ENCODE results near the gene OTUD5.

The OTUD5 gene

GRCh38 chrX:48891402-48892288 lies 65.8 kb downstream of the OTUD5 start:
- CTCF ChIA-PET: interaction anchor here (0.5 to 1.6 kb wide), 12 partner anchors 9 to 293 kb away, joined by 3 to 9 read pairs (median 3); partner anchors contain the start of gene PCSK1N
- POLR2A ChIA-PET: interaction anchor here (1.0 to 1.9 kb wide), 6 partner anchors 12 to 215 kb away, joined by 4 to 10 read pairs (median 8); partner anchors contain the start of genes HDAC6 and SLC35A2
- Histone ChIP-seq H3K4me1 (ENCODE audit: control insufficient read depth, insufficient read depth, low read length) (no peaks in the 10 kb centered on the region), H3K36me3 (ENCODE audit: control insufficient read depth in 2 of 2, insufficient read depth in 1 of 2, low read length in 2 of 2) (peaks cover 6 to 29% of the 10 kb centered on the region in 2 experiments), H3K27ac (ENCODE audit: extremely low read depth, low read depth, low read length) (peak overlapping the region; percentile 46; the same call in 1 of the 2 replicates), H3K9me3 (ENCODE audit: control insufficient read depth, insufficient read depth, low read depth, low read length) (no peaks in the 10 kb centered on the region), H3K4me3 (ENCODE audit: low read depth, low read length) (peak overlapping the region; percentile 40)
- TF ChIP-seq ZNF514 (tag by site-specific recombination; IDR thresholded peaks at IDR 0.05): no peak
- TF ChIP-seq ZNF677 (tag by site-specific recombination; IDR thresholded peaks at IDR 0.05): no peak
- TF ChIP-seq ZNF324 (tag by site-specific recombination; IDR thresholded peaks at IDR 0.05): no peak
- TF ChIP-seq PATZ1 (tag by site-specific recombination; IDR thresholded peaks at IDR 0.05): peak; percentile 45; the same call in 1 of the 2 replicates
- peak; percentile 40; the same call in 1 of the 2 replicates for TF ChIP-seq ZNF629 (tag by site-specific recombination; IDR thresholded peaks at IDR 0.05)
- TF ChIP-seq ZNF214 (tag by site-specific recombination; IDR thresholded peaks at IDR 0.05; ENCODE audit: borderline replicate concordance): no peak
- no peak for TF ChIP-seq ZNF549 (tag by site-specific recombination; IDR thresholded peaks at IDR 0.05)
- TF ChIP-seq ZFHX2 (tag by site-specific recombination; conservative IDR thresholded peaks at IDR 0.05): 0 out of 2 replicates have a peak, but pooled peaks have one; percentile 16
- 0 out of 2 replicates have a peak, but pooled peaks have one; percentile 21 for TF ChIP-seq PRDM4 (tag by site-specific recombination; IDR thresholded peaks at IDR 0.05)
- TF ChIP-seq ZNF624 (tag by site-specific recombination; IDR thresholded peaks at IDR 0.05): no peak
- TF ChIP-seq, protein P1, sequence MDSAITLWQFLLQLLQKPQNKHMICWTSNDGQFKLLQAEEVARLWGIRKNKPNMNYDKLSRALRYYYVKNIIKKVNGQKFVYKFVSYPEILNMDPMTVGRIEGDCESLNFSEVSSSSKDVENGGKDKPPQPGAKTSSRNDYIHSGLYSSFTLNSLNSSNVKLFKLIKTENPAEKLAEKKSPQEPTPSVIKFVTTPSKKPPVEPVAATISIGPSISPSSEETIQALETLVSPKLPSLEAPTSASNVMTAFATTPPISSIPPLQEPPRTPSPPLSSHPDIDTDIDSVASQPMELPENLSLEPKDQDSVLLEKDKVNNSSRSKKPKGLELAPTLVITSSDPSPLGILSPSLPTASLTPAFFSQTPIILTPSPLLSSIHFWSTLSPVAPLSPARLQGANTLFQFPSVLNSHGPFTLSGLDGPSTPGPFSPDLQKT (IDR thresholded peaks at IDR 0.05; ENCODE audit: borderline replicate concordance, low read depth, low read length): no peak
- no peak for TF ChIP-seq ZNF416 (tag by site-specific recombination; IDR thresholded peaks at IDR 0.05)
- TF ChIP-seq ZNF292 (tag by site-specific recombination; IDR thresholded peaks at IDR 0.05; ENCODE audit: borderline replicate concordance, low read depth): no peak
- TF ChIP-seq ZNF843 (tag by site-specific recombination; IDR thresholded peaks at IDR 0.05): no peak
- no peak for TF ChIP-seq ZNF518A (tag by site-specific recombination; conservative IDR thresholded peaks at IDR 0.05; ENCODE audit: low read depth)
- TF ChIP-seq ZNF221 (tag by site-specific recombination; IDR thresholded peaks at IDR 0.05; ENCODE audit: borderline replicate concordance): no peak
- TF ChIP-seq RBAK (tag by site-specific recombination; IDR thresholded peaks at IDR 0.05): no peak
- TF ChIP-seq ZEB2 (tag by site-specific recombination; IDR thresholded peaks at IDR 0.05): 0 out of 2 replicates have a peak, but pooled peaks have one; percentile 49
- 0 out of 2 replicates have a peak, but pooled peaks have one; percentile 78 for TF ChIP-seq HOXC10 (CRISPR knock-in tag; IDR thresholded peaks at IDR 0.05)
- TF ChIP-seq ZBTB48 (tag by site-specific recombination; IDR thresholded peaks at IDR 0.05): peak; percentile 92
- TF ChIP-seq REPIN1 (tag by site-specific recombination; IDR thresholded peaks at IDR 0.05; ENCODE audit: low read depth): no peak
- no peak for TF ChIP-seq YY1 (tag by site-specific recombination; IDR thresholded peaks at IDR 0.05)
- no peak for TF ChIP-seq ZNF510 (tag by site-specific recombination; IDR thresholded peaks at IDR 0.05; ENCODE audit: insufficient replicate concordance)
- TF ChIP-seq ZSCAN23 (tag by site-specific recombination; IDR thresholded peaks at IDR 0.05): no peak
- TF ChIP-seq ZNF266 (tag by site-specific recombination; IDR thresholded peaks at IDR 0.05; ENCODE audit: low read depth): no peak
- TF ChIP-seq ZNF37A (tag by site-specific recombination; IDR thresholded peaks at IDR 0.05): no peak
